ENCODE measurements around the gene DUOX1.

- TF ChIP-seq CTCF (conservative IDR thresholded peaks at IDR 0.05; ENCODE audit: low read length) (no peak), EZH2phosphoT487 (IDR thresholded peaks at IDR 0.05; ENCODE audit: borderline replicate concordance) (no peak)
Measured at GRCh38 chr15:45112143-45112590, 17.6 kb upstream of the DUOX1 start.
